Activated CD8-positive, alpha-beta T cell treated with anti-CD3 and anti-CD28 coated beads for 36 hours (primary cell): ENCODE results near the gene DNAL1. TPM values are rescaled to one million over a fixed set of nuclear protein-coding genes. Genes with fewer than 3 reads are reported as not detected.

Experiments
- ATAC-seq: fragments of 200-7000 bp; cut with Tn5 transposase; one replicate; pipeline ENCODE4 v1.10.0; 2021; ENCODE audit warnings: mild to moderate bottlenecking, moderate library complexity
- CTCF ChIA-PET: fragments of 350-600 bp; sonication (Branson Sonifier 250); formaldehyde crosslinking; loops from one replicate; lab custom pipeline; 2021; ENCODE audit warnings: antibody characterized with exemption; lab: Charles Lee
- POLR2A ChIA-PET: fragments of 350-600 bp; sonication (Branson Sonifier 250); formaldehyde crosslinking; loops from one replicate; lab custom pipeline; 2021; ENCODE audit warnings: antibody characterized with exemption; lab: Charles Lee
- DNase-seq: peaks from one replicate; pipeline ENCODE4 v3.0.0-alpha.2; 2020
- H3K27ac Mint-ChIP-seq: one replicate; pipeline ENCODE4 v1.8.0; 2021; ENCODE audit warnings: mild to moderate bottlenecking, mixed read lengths
- H3K27me3 Mint-ChIP-seq: one replicate; pipeline ENCODE4 v1.8.0; 2021; ENCODE audit warnings: mixed read lengths
- H3K36me3 Mint-ChIP-seq: one replicate; pipeline ENCODE4 v1.8.0; 2021; ENCODE audit warnings: low read depth, mixed read lengths
- H3K4me1 Mint-ChIP-seq: one replicate; pipeline ENCODE4 v1.8.0; 2021; ENCODE audit warnings: low read depth, mixed read lengths
- H3K4me3 Mint-ChIP-seq: one replicate; pipeline ENCODE4 v1.8.0; 2021; ENCODE audit warnings: mild to moderate bottlenecking, moderate library complexity, mixed read lengths
- H3K9me3 Mint-ChIP-seq: one replicate; pipeline ENCODE4 v1.8.0; 2021; ENCODE audit warnings: mixed read lengths
- intact Hi-C: fragments of 100-400 bp; cut with micrococcal nuclease; formaldehyde crosslinking; loops from one replicate; pipeline ENCODE4 v1.10.0; 2022
- total RNA-seq, 2 experiments: library from RNA; stranded (reverse); gene quantifications; one replicate each; pipeline ENCODE4 v1.2.3, GENCODE V29; 2021
- TF ChIP-seq, protein P1 (sequence below): fragments of 200-600 bp; IDR thresholded peaks from one replicate; pipeline ENCODE4 v1.8.0; 2022; ENCODE audit warnings: antibody characterized with exemption, mild to moderate bottlenecking

DNAL1 gene
- total RNA-seq, 2 experiments from 2014 or later, result 4.8 to 5.9 TPM

DNA sequence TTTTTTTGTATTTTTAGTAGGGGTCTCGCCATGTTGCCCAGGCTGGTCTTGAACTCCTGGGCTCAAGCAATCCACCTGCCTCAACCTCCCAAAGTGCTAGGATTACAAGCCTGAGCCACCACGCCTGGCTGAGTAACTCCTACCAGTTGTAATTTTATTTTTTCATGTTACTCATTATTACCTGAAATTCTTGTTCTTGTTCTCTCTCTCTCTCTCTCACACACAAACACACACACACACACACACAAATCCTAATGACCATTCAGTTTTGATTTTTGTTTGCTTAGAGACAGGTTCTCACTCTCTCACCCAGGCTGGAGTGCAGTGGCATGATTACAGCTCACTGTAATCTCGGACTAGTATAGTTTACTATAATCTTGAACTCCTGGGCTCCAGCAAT, 30.2 kb downstream of the DNAL1 start:
- Mint-ChIP-seq H3K27ac (no peak overlapping the region), H3K4me1 (no peaks in the 10 kb centered on the region), H3K27me3 (no peaks in the 10 kb centered on the region), H3K36me3 (no peaks in the 10 kb centered on the region), H3K4me3 (no peak overlapping the region), H3K9me3 (no peaks in the 10 kb centered on the region)
- intact Hi-C loops, result no loop called here
- TF ChIP-seq, protein P1, sequence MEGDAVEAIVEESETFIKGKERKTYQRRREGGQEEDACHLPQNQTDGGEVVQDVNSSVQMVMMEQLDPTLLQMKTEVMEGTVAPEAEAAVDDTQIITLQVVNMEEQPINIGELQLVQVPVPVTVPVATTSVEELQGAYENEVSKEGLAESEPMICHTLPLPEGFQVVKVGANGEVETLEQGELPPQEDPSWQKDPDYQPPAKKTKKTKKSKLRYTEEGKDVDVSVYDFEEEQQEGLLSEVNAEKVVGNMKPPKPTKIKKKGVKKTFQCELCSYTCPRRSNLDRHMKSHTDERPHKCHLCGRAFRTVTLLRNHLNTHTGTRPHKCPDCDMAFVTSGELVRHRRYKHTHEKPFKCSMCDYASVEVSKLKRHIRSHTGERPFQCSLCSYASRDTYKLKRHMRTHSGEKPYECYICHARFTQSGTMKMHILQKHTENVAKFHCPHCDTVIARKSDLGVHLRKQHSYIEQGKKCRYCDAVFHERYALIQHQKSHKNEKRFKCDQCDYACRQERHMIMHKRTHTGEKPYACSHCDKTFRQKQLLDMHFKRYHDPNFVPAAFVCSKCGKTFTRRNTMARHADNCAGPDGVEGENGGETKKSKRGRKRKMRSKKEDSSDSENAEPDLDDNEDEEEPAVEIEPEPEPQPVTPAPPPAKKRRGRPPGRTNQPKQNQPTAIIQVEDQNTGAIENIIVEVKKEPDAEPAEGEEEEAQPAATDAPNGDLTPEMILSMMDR, result no peak
- no peak for DNase-seq
- ChIA-PET POLR2A (no interaction called here), CTCF (no interaction called here)
- no peak for ATAC-seq

DNA sequence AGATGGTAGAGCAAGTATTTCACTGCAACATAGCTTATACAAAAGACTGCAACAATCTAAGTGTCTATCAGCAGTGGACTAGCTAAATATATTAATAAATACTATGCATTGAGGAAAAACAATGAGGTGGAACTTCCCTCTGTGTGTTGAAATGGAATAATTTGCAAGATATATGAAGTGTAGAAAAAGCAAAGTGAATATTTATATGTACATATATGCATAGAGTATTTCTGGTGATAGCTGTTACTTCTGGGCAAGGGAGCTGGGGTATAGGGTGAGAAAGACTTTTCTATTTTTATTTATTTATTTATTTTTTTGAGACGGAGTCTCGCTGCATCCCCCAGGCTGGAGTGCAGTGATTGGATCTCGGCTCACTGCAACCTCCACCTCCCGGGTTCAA, 33.9 kb downstream of the DNAL1 start:
- no peaks in the 10 kb centered on the region for H3K4me1 Mint-ChIP-seq
- no peaks in the 10 kb centered on the region for H3K27me3 Mint-ChIP-seq
- intact Hi-C loops, result no loop called here
- CTCF ChIA-PET, result interaction anchor here (1.2 kb wide), 1 partner anchor 15 kb away, joined by 3 read pairs; no protein-coding TSS in a partner anchor
- no peak overlapping the region for H3K4me3 Mint-ChIP-seq
- H3K9me3 Mint-ChIP-seq, result no peaks in the 10 kb centered on the region
- DNase-seq (no peak), ATAC-seq (no peak)
- TF ChIP-seq, protein P1, result no peak
- POLR2A ChIA-PET, result no interaction called here
- H3K27ac Mint-ChIP-seq, result no peak overlapping the region
- H3K36me3 Mint-ChIP-seq, result no peaks in the 10 kb centered on the region

DNA sequence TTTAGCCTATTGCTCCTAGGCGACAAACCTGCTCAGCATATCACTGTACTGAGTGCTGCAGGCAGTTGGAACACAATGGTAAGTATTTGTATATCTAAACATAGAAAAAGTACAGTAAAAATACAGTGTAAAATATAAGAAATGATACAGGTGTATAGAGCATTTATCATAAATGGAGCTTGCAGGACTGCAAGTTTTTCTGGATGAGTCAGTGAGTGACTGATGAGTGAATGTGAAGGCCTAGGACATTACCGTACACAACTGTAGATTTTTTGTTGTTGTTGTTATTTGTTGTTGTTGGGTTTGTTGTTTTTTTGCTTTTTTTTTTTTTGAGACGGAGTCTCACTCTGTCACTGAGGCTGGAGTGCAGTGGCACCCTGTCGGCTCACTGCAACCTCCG, 36.0 kb downstream of the DNAL1 start:
- Mint-ChIP-seq H3K4me3 (no peak overlapping the region), H3K27me3 (no peaks in the 10 kb centered on the region), H3K27ac (no peak overlapping the region), H3K4me1 (no peaks in the 10 kb centered on the region), H3K36me3 (no peaks in the 10 kb centered on the region), H3K9me3 (no peaks in the 10 kb centered on the region)
- ChIA-PET POLR2A (interaction anchor here (0.6 kb wide), 1 partner anchor 69 kb away, joined by 5 read pairs; no protein-coding TSS in a partner anchor), CTCF (no interaction called here)
- TF ChIP-seq, protein P1, result no peak
- intact Hi-C loops, result no loop called here
- DNase-seq, result no peak
- ATAC-seq, result no peak

DNA sequence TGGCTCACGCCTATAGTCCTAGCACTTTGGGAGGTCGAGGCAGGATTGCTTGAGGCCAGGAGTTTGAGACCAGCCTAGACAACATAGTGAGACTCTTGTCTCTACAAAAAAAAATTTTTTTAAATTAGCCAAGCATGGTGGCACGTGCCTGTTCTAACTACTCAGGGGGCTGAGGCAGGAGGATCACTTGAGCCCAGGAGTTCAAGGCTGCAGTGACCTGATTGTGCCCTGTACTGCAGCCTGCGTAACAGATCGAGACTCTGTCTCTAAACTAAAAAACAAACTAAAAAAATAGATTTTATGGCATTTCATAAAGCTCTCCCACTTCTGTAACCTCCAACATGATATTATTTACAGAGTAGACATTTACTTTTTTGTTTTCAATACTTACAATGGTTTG, 39.8 kb downstream of the DNAL1 start:
- no peak for DNase-seq
- Mint-ChIP-seq H3K4me3 (no peak overlapping the region), H3K36me3 (no peaks in the 10 kb centered on the region), H3K9me3 (no peaks in the 10 kb centered on the region), H3K27me3 (no peaks in the 10 kb centered on the region), H3K27ac (no peak overlapping the region), H3K4me1 (no peaks in the 10 kb centered on the region)
- ChIA-PET CTCF (interaction anchor here (2.6 kb wide), 1 partner anchor 52 kb away, joined by 8 read pairs; no protein-coding TSS in a partner anchor), POLR2A (interaction anchor here (0.6 to 1.1 kb wide), 2 partner anchors 96 to 239 kb away, joined by 3 read pairs; no protein-coding TSS in a partner anchor)
- TF ChIP-seq, protein P1, result no peak
- intact Hi-C loops, result no loop called here
- no peak for ATAC-seq

- no peak overlapping the region for H3K27ac Mint-ChIP-seq
- DNase-seq, result no peak
- ChIA-PET POLR2A (interaction anchor here (0.5 to 1.1 kb wide), 4 partner anchors 56 to 239 kb away, joined by 3 to 4 read pairs (median 4); no protein-coding TSS in a partner anchor), CTCF (interaction anchor here (1.0 kb wide), 1 partner anchor 44 kb away, joined by 3 read pairs; no protein-coding TSS in a partner anchor)
- ATAC-seq, result no peak
- TF ChIP-seq, protein P1, result no peak
- intact Hi-C loops, result no loop called here
- no peaks in the 10 kb centered on the region for H3K27me3 Mint-ChIP-seq
- no peaks in the 10 kb centered on the region for H3K4me1 Mint-ChIP-seq
- H3K4me3 Mint-ChIP-seq, result no peak overlapping the region
- no peaks in the 10 kb centered on the region for H3K9me3 Mint-ChIP-seq
- no peaks in the 10 kb centered on the region for H3K36me3 Mint-ChIP-seq
Measured at GRCh38 chr14:73685328-73685727, 40.5 kb downstream of the DNAL1 start.
